Fibroblast of lung (primary cell): ENCODE results near the gene KCNK17.

Source experiments
- EZH2 ChIP-seq: IDR thresholded peaks from 2 replicates; pipeline ENCODE4 v1.5.1; 2012; ENCODE audit warnings: low read length, control low read depth, mild to moderate bottlenecking; ENCODE audit errors: missing control alignments
- TF ChIP-seq, protein P1 (sequence below), 2 donors: IDR thresholded peaks in 1 of 2; conservative IDR thresholded peaks in 1 of 2; 1 replicate in 1 of 2; 2 replicates in 1 of 2; pipeline ENCODE4 v1.5.1; 2011 to 2012; ENCODE audit warnings: low read length in 2 of 2, control low read depth in 1 of 2, inconsistent platforms in 1 of 2, low read depth in 1 of 2, mild to moderate bottlenecking in 1 of 2

- TF ChIP-seq, protein P1, sequence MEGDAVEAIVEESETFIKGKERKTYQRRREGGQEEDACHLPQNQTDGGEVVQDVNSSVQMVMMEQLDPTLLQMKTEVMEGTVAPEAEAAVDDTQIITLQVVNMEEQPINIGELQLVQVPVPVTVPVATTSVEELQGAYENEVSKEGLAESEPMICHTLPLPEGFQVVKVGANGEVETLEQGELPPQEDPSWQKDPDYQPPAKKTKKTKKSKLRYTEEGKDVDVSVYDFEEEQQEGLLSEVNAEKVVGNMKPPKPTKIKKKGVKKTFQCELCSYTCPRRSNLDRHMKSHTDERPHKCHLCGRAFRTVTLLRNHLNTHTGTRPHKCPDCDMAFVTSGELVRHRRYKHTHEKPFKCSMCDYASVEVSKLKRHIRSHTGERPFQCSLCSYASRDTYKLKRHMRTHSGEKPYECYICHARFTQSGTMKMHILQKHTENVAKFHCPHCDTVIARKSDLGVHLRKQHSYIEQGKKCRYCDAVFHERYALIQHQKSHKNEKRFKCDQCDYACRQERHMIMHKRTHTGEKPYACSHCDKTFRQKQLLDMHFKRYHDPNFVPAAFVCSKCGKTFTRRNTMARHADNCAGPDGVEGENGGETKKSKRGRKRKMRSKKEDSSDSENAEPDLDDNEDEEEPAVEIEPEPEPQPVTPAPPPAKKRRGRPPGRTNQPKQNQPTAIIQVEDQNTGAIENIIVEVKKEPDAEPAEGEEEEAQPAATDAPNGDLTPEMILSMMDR (conservative IDR thresholded peaks at IDR 0.05 in 1 of 2, IDR thresholded peaks at IDR 0.05 in 1 of 2; ENCODE audit: low read depth in 1 of 2, low read length in 2 of 2), result no peak
- no peak for TF ChIP-seq EZH2
These were observed 28.6 kb upstream of the KCNK17 start for GRCh38 chr6:39342692-39343395.
